ENCODE results near the gene SAPCD1.

SAPCD1 gene

GRCh38 chr6:31762356-31762755, at the start of gene SAPCD1:
TSS of gene SAPCD1 (plus strand) at chr6:31762656. CDS start at chr6:31763055, 399 bp downstream.
- in situ Hi-C loops (cut with HindIII; ENCODE audit: low pct_ligation_motif_present, low pct_unique_long_range_greater_than_20kb, low sequenced_read_pairs), result no loop called here

DNA sequence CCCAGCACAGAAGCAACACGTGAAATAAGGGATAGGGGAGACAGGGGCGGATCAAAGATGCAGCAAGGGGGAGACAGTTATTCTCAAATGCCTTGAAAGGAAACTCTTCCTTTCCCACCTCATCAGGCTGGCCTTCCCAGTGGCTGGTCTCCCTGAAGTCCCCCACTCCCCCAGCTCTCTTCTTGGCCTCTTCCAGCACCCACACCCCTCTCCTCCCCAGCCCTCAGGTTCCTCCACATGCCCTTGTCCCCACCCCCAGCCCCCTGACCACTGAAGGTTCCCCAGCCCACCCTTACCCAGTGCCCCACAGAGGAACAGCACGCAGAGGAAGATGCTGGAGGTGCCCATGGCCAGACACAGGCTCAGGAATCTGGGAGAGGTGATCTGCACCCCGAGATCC, 49.0 kb upstream of the SAPCD1 start:
- in situ Hi-C loops (cut with HindIII; ENCODE audit: low pct_ligation_motif_present, low pct_unique_long_range_greater_than_20kb, low sequenced_read_pairs), result no loop called here
- no peak for DNase-seq

More at GRCh38 chr6:31762356-31762755, at the start of gene SAPCD1:
- DNase-seq, result no peak

DNA sequence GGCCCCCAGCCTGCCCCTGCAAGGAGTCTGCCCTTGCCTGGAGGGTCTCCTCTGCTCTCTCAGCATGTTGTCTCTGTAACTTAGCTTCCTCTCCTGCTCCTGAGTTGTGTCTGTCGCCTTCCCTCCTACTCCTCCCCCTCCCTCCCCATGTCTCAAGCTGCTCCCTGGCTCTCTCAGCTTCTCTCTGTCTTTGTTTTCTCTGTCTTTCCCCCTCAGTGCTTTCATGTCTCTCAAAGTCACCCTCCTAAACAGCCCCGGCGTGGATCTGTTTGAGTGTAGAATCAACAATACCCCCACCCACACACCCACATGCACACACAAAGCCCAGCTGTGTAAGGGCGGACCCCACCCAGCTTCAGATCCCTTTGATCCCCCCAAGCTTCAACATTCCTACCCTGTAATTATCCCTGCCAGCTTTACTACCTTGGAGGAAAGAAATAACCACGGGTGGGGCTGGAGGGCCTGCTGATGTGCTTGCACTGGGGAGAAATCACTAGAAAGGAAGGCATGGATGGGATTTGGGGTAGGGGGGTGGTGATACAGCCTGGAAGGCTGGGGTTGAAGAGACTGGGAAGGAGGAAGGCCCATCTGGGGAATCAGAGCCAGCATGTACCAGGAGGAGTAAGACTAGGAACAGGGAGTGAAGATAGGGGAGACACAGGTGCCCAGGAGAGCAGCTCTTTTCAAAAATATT, 48.3 kb upstream of the SAPCD1 start:
- no peak for DNase-seq
- in situ Hi-C loops (cut with HindIII; ENCODE audit: low pct_ligation_motif_present, low pct_unique_long_range_greater_than_20kb, low sequenced_read_pairs), result no loop called here

- no peak for DNase-seq
- in situ Hi-C loops (cut with HindIII; ENCODE audit: low pct_ligation_motif_present, low pct_unique_long_range_greater_than_20kb, low sequenced_read_pairs), result no loop called here
Measured at GRCh38 chr6:31715022-31715958, 47.2 kb upstream of the SAPCD1 start, which contains the start of gene LY6G6D. TSS of gene LY6G6D (plus strand) at chr6:31715348. CDS start at chr6:31715356, 8 bp downstream.

GRCh38 chr6:31717499-31718222, 44.8 kb upstream of the SAPCD1 start:
- no peak for DNase-seq

DNA sequence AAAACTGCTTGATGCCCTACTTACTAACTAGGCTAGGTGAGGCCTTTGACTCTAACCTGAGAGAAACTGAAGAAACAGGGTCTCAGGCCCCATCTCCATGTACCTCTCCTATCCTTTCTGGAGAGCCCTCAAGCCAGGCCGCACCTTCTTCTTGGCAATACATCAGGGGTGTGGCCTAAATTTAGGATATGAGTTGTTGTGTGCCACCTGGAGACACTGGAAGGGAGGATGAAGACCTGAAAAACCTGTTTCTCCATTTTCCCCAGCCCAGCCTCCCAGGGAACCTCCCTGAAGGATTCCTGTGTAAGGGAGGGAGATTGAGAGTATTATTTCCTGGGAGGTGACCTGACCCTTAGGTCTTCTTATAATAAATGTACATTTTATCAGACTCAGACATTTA, 44.2 kb upstream of the SAPCD1 start:
- in situ Hi-C loops (cut with HindIII; ENCODE audit: low pct_ligation_motif_present, low pct_unique_long_range_greater_than_20kb, low sequenced_read_pairs), result no loop called here
- no peak for DNase-seq

More at GRCh38 chr6:31717499-31718222, 44.8 kb upstream of the SAPCD1 start:
- in situ Hi-C loops (cut with HindIII; ENCODE audit: low pct_ligation_motif_present, low pct_unique_long_range_greater_than_20kb, low sequenced_read_pairs), result no loop called here

- in situ Hi-C loops (cut with HindIII; ENCODE audit: low pct_ligation_motif_present, low pct_unique_long_range_greater_than_20kb, low sequenced_read_pairs), result no loop called here
- no peak for DNase-seq
Measured at GRCh38 chr6:31719001-31719400, 43.5 kb upstream of the SAPCD1 start.

GRCh38 chr6:31720196-31720770, 42.2 kb upstream of the SAPCD1 start:
- no peak for DNase-seq
- in situ Hi-C loops (cut with HindIII; ENCODE audit: low pct_ligation_motif_present, low pct_unique_long_range_greater_than_20kb, low sequenced_read_pairs), result no loop called here

GRCh38 chr6:31721351-31722020, 41.0 kb upstream of the SAPCD1 start, which contains the start of gene LY6G6C:
TSS of gene LY6G6C (minus strand) at chr6:31721746. CDS start at chr6:31721679, 67 bp downstream.
- in situ Hi-C loops (cut with HindIII; ENCODE audit: low pct_ligation_motif_present, low pct_unique_long_range_greater_than_20kb, low sequenced_read_pairs), result no loop called here
- DNase-seq, result no peak

GRCh38 chr6:31722173-31722572, 40.3 kb upstream of the SAPCD1 start:
- DNase-seq, result no peak
- in situ Hi-C loops (cut with HindIII; ENCODE audit: low pct_ligation_motif_present, low pct_unique_long_range_greater_than_20kb, low sequenced_read_pairs), result no loop called here

GRCh38 chr6:31723245-31723979, 39.0 kb upstream of the SAPCD1 start, which contains the start of gene MPIG6B:
TSS of gene MPIG6B (plus strand) at chr6:31723373. CDS start at chr6:31723384, 11 bp downstream.
- DNase-seq, result no peak
- in situ Hi-C loops (cut with HindIII; ENCODE audit: low pct_ligation_motif_present, low pct_unique_long_range_greater_than_20kb, low sequenced_read_pairs), result no loop called here

DNA sequence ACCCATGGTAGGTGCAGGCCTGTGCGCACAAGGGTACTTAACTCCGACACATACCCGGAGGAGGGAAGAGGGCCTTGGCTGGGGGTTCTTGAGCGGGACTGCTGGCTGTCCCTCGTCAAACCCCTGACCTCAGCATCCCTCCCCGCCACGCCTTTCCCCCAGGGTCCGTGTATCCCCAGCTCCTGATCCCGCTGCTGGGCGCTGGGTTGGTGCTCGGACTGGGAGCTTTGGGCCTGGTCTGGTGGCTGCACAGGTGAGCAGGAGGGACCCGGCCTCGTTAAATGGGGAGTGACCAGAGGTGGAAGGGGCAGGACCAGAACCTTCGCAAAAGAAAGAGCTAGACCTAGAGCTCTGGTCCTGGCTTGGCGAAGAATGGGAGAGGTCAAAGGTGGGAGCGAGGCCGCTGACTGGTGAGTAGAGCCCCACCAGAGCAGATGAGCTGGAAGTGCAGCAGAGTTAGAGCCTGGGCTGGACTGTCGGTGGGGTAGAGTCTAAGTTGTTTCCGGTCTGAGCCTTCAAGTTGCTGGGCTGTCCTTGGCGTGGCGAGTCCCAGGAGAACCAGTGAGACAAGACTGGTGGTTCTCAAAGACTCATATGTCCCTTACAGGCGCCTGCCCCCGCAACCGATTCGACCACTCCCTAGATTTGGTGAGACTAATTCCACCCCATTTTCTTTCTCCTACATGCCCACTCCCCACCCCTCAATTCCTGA, 38.3 kb upstream of the SAPCD1 start:
- in situ Hi-C loops (cut with HindIII; ENCODE audit: low pct_ligation_motif_present, low pct_unique_long_range_greater_than_20kb, low sequenced_read_pairs), result no loop called here
- no peak for DNase-seq

DNA sequence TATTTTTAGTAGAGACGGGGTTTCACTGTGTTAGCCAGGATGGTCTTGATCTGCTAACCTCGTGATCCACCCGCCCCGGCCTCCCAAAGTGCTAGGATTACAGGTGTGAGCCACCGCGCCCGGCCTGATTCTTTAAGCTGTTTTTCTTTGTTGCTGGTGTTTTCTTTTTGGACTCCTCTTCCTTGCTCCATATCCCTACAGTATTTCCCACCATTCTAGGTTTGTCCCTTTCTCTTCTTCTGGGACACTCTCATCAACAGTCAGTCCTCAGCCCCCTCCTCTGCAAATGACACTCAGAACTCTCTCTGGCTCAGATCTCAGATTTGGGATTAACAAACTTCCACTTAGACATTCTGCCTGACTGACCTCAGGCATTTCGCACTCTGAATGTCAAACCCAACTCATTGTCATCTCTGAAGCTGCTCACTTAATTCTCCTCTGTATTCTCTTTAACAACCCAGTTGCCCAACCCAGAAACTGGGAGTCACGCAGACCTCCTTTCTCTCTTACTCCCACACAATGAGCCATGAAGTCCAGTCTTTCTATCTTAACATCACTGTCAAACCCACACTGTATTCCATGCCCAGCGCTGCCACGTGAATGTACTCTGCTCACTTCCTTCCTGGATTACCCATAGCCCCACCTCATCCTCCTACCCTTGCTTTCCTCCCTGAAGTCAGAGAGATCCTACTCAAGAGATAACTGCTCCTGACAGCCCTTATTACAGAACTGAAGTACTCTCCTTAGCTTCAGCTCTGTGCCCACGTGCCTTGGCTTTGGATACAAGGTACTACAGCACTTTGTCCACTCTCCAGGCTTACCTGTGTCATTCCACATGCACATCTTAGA, 36.7 kb upstream of the SAPCD1 start:
- no peak for DNase-seq
- in situ Hi-C loops (cut with HindIII; ENCODE audit: low pct_ligation_motif_present, low pct_unique_long_range_greater_than_20kb, low sequenced_read_pairs), result no loop called here

DNA sequence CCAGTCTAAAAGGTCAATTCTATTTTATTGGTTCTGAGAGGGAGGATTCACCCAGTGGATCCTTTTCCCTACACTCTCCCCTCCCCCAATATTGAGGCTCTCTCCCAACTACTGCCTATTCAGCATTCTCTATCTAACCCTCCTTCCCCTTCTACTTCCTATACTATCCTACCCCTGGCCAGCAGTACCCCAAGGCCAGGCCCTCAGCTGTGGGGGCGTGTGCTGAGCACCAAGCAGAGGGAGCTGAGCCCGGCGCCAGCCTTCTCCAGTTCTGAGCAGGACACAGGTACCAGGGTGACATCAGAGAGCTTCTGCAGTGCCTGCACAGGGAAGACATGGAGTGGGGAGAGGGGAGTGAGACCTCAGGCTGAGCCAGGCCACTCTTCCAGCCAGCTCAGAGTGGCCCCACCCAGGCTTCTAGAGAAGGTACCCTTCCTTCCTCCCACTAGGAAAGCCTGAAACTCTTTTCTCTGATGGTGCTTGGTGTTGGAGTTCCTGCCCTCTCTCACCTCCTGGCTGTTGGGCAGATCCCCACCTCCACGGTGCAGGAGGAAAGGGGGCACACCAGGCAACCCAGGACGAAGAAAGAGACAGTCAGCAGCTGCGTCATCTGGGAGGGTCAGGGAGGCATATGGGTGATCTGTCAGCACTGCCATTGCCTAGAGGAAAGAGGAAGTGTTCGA, 35.3 kb upstream of the SAPCD1 start:
- in situ Hi-C loops (cut with HindIII; ENCODE audit: low pct_ligation_motif_present, low pct_unique_long_range_greater_than_20kb, low sequenced_read_pairs), result no loop called here
- no peak for DNase-seq

Measured in ACHN (cell line).